GM18951 (cell line): ENCODE measurements around the gene SEH1L.
A peak's percentile ranks its signal among the peaks of the same experiment; 100 is the strongest.
"Not testable (repeated sequence)": the region's sequence is repeated elsewhere in the genome, so short reads cannot be mapped to it uniquely, and the experiment has no call there.

Experiments used
- POLR2A ChIP-seq: IDR thresholded peaks from 4 replicates; pipeline ENCODE4 v1.6.1; 2011; ENCODE audit warnings: mild to moderate bottlenecking; ENCODE audit not compliant: insufficient read length, insufficient read depth; ENCODE audit errors: extremely low read depth
- in situ Hi-C: fragments of 300-500 bp; cut with MboI; formaldehyde crosslinking; loops from one replicate; pipeline ENCODE4 v1.12.0; 2022; ENCODE audit warnings: low sequenced_read_pairs, mixed read lengths, inconsistent platforms; ENCODE audit not compliant: unreplicated experiment

The SEH1L gene

DNA sequence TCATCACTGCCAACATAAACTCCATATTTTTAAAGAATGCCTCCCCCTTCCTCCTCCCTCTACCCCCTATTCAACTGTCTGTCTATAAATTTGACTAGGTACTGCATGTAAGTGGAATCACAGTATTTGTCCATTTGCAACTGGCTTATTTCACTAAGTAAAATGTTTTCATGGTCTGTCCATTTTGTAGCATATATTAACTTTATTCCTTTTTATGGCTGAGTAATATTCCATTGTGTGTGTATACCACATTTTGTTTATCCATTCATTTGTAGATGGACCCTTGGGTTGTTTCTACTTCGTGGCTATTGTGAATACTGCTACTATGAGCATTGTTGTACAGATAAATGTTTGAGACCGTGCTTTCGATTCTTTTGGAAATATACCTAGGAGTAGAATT, 10.7 kb downstream of the SEH1L start:
- in situ Hi-C loops = no loop called here
- no peak for TF ChIP-seq POLR2A

- in situ Hi-C loops = no loop called here
- TF ChIP-seq POLR2A = no peak
Observed at GRCh38 chr18:12960395-12960794, 12.6 kb downstream of the SEH1L start.

GRCh38 chr18:12960853-12961397, 13.1 kb downstream of the SEH1L start:
- in situ Hi-C loops = no loop called here
- no peak for TF ChIP-seq POLR2A

GRCh38 chr18:12963069-12963468, 15.3 kb downstream of the SEH1L start:
- no peak for TF ChIP-seq POLR2A
- in situ Hi-C loops = no loop called here

GRCh38 chr18:12968115-12968514, 20.3 kb downstream of the SEH1L start:
- TF ChIP-seq POLR2A = no peak
- in situ Hi-C loops = no loop called here

DNA sequence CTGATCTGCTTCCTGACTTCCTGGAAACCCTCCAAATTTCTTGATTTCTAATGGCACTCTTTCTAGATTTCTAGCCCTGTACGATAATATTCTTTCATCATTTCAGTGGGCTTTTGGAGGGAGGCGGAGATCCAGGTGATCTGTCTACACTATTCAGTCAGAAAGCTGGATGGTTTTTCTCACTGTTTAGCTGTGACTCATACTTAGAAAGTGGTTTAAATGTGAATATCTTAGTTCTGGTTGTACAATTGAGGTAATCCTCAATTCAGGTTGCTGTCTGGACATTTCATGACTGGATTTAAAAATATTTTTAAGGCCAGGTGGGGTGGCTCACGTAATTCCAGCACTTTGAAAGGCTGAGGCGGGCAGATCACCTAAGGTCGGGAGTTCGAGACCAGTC, 20.8 kb downstream of the SEH1L start:
- in situ Hi-C loops = no loop called here
- no peak for TF ChIP-seq POLR2A

DNA sequence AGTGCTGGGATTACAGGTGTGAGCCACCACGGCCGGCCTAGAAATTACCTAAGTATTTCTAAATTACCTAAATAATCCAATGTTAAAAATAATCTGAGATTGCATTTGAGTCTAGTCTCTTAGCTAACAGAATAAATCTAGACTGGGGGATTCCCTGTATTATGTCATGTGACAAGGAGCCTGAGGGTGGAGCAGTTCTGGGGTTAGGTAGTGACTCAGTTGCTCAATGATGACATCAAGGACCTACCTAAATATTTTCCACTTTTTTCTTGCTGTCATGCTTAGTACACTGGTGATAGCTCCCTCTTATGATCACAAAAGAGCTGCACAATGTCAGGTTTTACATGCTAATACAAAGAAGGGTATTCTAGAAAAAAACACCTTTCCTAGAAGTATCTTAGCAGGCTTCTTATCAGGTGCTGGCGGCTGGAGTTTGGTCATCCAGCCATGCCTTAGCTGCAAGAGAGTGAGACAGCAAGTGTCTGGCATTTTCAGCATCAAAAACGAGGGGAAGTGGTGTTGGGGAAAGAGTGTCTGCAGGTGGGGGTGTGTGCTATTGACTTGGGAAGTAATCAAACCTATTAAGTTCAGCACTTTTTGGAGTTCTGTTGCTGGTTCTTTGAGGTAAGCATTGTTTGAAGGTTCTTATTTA, 25.9 kb downstream of the SEH1L start:
- in situ Hi-C loops = no loop called here
- no peak for TF ChIP-seq POLR2A

DNA sequence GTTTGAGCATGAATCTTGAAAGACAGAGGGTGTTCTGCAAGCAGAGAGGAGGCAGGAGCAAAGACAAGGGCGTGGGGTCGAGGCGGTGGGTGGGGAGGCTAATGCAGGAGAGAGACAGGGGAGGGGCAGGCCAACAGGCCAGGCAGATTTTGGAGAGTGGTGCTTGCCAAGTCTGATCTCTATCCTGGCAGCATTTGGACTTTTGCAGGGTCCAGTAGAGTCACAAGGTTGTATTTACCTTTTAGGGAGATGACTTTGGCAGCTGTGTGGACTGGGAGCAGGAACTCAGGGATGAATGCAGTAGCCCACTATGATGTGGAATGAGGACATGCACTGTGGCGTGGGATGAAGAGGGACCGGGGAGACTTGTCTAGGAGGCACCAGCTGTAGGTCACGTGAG, 27.7 kb downstream of the SEH1L start:
- TF ChIP-seq POLR2A = no peak
- in situ Hi-C loops = no loop called here

DNA sequence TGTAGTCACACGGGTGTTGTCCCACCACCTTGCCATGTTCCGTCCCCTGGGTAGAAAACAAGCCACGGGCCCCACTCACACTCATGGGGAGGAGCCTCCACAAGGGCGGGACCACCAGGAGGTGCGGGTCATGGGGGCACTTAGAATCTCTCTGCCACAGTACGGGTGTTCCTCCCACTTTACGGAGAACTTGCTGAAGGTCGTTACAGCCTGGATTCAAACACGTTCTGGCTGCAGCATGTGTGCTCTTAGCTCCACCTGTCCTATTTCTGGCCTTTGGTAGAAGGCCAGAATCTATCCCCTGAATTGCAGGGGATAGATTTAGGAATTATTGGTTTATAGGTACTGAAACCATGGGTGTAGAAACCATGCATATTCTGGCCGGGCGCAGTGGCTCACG, 28.5 kb downstream of the SEH1L start:
- no peak for TF ChIP-seq POLR2A
- in situ Hi-C loops = no loop called here

DNA sequence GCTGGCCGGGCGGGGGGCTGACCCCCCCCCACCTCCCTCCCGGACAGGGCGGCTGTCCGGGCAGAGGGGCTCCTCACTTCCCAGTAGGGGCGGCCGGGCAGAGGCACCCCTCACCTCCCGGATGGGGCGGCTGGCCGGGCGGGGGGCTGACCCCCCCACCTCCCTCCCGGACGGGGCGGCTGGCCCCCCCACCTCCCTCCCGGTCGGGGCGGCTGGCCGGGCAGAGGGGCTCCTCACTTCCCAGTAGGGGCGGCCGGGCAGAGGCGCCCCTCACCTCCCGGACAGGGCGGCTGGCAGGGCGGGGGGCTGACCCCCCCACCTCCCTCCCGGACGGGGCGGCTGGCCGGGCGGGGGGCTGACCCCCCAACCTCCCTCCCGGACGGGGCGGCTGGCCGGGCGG, 32.3 kb downstream of the SEH1L start:
- in situ Hi-C loops = not testable (repeated sequence)

DNA sequence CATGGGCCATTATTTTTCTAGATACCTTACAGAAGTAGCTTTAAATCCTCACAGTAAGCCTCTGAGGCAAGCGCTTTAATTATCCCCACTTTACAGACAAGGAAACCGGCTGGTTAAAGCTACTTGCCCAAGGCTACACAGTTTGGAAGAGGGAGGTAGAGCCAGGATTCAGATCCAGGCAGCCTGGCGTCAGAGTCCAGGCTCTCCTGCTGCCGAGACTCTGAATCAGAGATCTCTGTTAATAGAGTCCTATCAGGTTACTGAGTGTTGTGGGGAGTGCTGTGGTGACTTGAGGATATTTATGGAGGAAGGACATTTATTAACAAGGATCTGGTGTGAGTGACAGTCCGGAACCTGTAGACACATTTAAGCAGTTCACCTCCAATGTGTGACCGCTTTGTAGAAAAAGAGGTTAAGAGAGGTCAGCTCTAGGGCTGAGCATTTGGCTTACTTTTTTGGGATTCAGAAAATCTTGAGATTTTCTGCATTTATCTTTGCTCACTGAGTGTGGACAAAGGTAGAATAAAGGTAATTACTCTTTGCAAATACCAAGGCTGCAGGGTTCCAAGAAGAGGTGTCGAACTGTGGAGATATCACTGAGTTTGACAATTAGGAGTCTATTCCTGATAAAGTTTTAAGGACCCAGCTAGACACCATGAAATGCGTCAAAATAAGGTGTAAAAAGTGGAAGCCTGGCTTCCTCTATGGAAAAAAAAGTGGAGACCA, 41.7 kb downstream of the SEH1L start:
- in situ Hi-C loops = no loop called here
- TF ChIP-seq POLR2A = no peak

DNA sequence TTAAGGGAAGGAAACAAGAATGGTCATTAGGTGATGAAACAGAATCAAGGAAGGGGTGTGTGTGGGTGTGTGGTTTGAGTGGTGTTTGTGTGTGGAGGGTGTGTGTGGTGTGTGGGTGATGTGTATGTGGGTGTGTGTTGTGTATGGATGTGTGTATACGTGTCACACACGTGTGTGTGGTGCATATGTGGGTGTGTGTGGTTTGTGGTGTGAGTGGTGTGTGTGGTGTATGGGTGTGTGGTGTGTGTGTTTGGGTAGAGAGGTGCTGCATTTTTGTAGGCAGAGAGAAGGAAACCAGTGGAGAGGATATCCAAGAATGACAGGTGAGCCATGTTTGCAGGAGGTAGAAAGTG, 42.3 kb downstream of the SEH1L start:
- no peak for TF ChIP-seq POLR2A
- in situ Hi-C loops = no loop called here

DNA sequence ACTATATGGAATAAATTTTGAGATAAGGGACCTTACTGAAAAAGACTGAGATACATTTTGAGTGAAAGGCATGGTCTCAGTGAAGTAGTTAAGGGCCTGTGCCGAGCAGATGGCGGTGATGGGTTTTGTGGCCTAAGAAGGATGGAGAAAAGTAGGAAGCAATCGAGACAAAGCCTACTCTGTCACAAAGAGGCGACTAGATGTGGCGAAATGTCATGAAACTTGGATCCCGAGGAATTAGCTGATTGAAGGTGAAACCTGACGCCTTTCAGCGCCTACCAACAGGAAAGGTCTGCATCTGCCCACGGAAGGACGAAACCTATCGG, 42.8 kb downstream of the SEH1L start:
- in situ Hi-C loops = no loop called here
- TF ChIP-seq POLR2A = no peak

- in situ Hi-C loops = no loop called here
- TF ChIP-seq POLR2A = peak; percentile 97
Observed at GRCh38 chr18:12990967-12991820, 43.4 kb downstream of the SEH1L start, which contains the start of gene CEP192. CEP192 (plus strand) TSS chr18:12991362; CDS start chr18:12999425, 8,063 bp downstream.

GRCh38 chr18:12991821-12992179, 44.0 kb downstream of the SEH1L start:
- TF ChIP-seq POLR2A = no peak
- in situ Hi-C loops = no loop called here
